GM10248 (cell line): ENCODE measurements around the gene MYH6.
"Not testable (repeated sequence)": the region's sequence is repeated elsewhere in the genome, so short reads cannot be mapped to it uniquely, and the experiment has no call there.

ENCODE experiments used
- CTCF ChIA-PET: fragments of 300-600 bp; sonication (Branson Sonifier 250); formaldehyde crosslinking; extraction: SDS; loops from one replicate; lab custom pipeline; 2021; ENCODE audit warnings: antibody characterized with exemption; lab: Yijun Ruan, JAX
- POLR2A ChIA-PET: fragments of 350-650 bp; sonication (Branson Sonifier 250); formaldehyde crosslinking; extraction: SDS; loops from one replicate; lab custom pipeline; 2020; ENCODE audit warnings: antibody characterized with exemption; lab: Yijun Ruan, JAX
- DNase-seq: peaks from one replicate; pipeline ENCODE4 v3.0.0; 2012; ENCODE audit errors: extremely low spot score
- TF ChIP-seq, protein P1 (sequence below): IDR thresholded peaks from 2 replicates; pipeline ENCODE4 v1.5.1; 2012; ENCODE audit warnings: mild to moderate bottlenecking, low read depth; ENCODE audit errors: extremely low read depth, missing control alignments, control extremely low read depth

Gene MYH6

DNA sequence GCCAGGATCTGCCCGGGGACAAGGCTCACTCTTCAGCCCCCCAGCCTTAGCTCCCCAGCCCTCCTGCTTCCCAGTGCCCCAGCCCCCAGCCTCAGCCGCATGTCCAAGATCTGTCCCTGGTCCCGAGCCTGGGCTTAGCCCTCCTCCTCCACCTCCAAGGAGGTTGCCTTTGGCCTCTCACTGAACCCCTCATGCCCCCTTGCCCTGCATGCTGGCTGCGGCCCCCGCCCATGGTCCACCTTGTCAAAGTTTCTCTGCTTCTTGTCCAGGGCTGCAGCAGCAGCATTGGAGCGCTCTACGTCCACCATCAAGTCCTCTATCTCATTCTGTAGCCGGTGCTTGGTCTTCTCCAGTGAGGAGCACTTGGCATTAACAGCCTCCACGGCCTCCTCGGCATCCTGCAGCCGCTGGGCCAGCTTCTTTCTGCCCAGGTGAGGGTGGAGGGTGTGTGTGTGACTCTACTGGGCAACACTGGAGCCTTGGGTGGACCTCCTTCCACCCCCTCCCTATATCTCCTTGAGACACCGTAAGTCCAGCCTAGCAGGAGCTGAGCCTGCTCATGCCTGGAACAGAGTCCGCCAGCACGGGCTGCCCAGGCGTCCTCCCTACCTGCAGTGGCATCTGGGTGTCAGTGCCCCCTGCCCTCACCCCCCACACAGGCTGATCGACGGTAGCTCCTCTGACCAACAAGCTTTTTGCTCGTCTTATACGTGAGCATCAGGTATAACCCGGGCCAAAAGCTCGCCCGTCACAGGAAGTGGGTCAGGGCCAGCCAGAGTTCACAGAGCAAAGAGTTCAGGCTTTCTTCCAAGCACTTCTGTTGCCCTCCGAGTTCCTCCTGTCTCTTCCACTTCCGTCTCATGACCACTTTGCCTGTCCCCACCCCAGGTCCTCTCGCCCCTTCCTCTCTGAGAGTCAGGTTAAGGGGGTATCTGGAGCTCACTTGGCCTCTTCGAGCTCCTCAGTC, 19.9 kb downstream of the MYH6 start:
- ChIA-PET POLR2A (no interaction called here), CTCF (interaction anchor here (0.7 to 2.8 kb wide), 3 partner anchors 9 to 22 kb away, joined by 3 to 16 read pairs (median 3); partner anchors contain the start of gene CMTM5)
- DNase-seq, result no peak
- TF ChIP-seq, protein P1, sequence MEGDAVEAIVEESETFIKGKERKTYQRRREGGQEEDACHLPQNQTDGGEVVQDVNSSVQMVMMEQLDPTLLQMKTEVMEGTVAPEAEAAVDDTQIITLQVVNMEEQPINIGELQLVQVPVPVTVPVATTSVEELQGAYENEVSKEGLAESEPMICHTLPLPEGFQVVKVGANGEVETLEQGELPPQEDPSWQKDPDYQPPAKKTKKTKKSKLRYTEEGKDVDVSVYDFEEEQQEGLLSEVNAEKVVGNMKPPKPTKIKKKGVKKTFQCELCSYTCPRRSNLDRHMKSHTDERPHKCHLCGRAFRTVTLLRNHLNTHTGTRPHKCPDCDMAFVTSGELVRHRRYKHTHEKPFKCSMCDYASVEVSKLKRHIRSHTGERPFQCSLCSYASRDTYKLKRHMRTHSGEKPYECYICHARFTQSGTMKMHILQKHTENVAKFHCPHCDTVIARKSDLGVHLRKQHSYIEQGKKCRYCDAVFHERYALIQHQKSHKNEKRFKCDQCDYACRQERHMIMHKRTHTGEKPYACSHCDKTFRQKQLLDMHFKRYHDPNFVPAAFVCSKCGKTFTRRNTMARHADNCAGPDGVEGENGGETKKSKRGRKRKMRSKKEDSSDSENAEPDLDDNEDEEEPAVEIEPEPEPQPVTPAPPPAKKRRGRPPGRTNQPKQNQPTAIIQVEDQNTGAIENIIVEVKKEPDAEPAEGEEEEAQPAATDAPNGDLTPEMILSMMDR, result no peak

DNA sequence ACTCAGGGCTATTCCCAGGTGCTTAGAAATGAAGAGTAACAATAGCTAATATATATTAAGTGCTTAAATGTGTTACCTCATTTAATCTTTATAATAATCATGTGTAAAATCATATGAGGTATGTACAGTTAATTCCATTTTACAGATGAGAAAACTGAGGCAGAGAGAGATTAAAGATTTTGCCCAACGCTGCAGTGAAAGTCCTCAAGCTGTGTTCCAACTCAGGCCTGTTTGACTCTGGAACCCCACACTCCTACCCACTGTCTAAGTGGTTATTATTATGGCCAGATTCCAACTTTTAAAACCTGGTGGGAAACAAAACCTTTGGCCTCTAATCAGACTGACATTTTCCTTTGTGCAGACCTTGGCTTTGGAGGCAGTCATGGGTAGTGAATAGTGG, 21.1 kb downstream of the MYH6 start:
- TF ChIP-seq, protein P1, result no peak
- POLR2A ChIA-PET, result interaction anchor here (0.6 kb wide), 1 partner anchor 167 kb away, joined by 4 read pairs; no protein-coding TSS in a partner anchor
- DNase-seq, result no peak
- CTCF ChIA-PET, result interaction anchor here (0.9 to 2.8 kb wide), 3 partner anchors 7 to 114 kb away, joined by 3 to 16 read pairs (median 3); no protein-coding TSS in a partner anchor

DNA sequence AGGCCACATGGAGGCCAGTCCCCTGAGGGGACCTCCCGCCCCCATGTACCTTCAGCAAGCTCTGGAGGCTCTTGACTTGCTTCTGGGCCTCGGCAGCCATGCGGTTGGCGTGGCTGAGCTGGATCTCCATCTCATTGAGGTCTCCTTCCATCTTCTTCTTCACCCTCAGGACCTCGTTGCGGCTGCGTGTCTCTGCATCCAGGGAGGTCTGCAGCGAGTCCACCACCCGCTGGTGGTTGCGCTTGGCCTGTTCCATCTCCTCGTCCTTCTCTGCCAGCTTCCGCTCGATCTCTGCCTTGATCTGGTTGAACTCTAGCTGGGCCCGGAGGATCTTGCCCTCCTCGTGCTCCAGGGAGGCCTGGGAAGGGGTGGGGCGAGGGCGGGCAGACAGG, 21.8 kb downstream of the MYH6 start:
- POLR2A ChIA-PET, result not testable (repeated sequence)
- CTCF ChIA-PET, result interaction anchor here (1.2 kb wide), 1 partner anchor 113 kb away, joined by 3 read pairs; no protein-coding TSS in a partner anchor

DNA sequence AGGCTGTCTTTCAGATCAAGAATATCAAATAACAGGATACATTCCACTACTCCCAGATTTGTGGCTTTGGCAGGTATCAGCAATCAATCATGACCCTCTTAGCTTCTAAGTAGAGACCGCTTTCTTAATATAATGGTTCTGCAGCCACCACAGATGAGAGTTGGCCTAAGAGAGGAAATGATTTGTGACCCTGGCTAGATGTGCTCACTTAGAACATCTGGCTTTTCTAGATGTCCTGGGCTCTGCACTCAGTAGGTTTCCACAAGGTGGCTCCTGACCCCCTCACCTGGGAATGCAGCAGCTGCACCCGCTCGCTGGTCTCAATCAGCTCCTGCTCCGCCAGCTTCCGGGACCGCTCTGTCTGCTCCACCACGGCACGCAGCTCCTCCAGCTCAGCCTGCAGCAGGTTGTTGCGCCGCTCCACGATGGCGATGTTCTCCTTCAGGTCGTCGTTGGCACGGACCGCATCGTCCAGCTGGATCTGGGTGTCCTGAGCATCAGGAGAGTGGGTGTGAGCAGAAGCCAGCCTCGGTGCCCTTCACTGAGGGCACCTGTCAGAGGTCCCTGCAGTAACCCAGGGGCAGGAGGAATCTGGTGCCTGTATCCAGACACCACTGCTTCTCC, 22.3 kb downstream of the MYH6 start:
- no peak for DNase-seq
- TF ChIP-seq, protein P1, result no peak
- ChIA-PET CTCF (no interaction called here), POLR2A (no interaction called here)

More for the DNA sequence above, 21.8 kb downstream of the MYH6 start:
- not testable (repeated sequence) for DNase-seq

DNA sequence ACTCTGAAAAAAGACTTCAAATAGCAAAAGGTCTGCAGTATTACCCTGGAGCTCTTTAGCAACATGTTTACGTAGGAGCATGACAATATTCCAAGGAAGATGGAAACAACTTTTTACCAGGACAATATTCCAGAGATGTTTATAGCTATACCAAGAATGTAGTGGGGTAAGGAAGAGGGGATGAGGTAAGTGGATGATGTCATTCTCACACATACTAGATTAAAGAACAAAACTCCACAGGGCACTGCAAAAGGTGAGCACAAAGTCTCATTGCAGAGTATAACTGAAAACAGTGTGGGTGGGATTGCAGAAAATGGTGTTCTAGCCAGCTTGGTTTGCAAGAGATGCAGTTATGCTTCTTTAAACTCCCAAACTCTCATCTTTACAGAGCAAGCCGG, 22.8 kb downstream of the MYH6 start:
- DNase-seq, result no peak
- TF ChIP-seq, protein P1, result no peak
- CTCF ChIA-PET, result no interaction called here
- POLR2A ChIA-PET, result no interaction called here

DNA sequence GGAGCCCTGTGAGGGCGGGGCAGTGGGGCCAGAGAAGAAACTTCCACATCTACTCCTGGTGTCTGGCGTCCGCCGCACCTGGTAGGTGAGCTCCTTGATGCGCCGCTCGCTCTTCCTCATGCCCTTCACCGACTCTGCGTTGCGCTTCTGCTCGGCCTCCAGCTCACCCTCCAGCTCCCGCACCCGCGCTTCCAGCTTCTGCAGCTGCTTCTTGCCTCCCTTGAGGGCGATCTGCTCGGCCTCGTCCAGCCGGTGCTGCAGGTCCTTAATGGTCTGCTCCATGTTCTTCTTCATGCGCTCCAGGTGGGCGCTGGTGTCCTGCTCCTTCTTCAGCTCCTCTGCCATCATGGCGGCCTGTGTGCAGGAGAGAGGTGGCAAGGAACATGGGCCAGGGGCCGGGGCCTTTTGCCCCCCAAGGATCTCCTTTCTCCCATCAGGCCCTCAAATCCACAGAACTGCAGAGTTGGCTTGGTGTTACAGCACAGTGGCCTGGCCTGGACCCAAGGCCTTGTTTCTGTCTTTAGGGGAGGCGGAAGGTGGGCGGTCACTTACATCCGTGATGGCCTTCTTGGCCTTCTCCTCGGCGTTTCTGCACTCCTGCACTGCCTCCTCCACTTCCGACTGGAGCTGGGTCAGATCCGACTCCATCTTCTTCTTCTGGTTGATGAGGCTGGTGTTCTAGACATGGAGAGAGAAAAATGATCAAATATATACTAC, 23.6 kb downstream of the MYH6 start:
- ChIA-PET CTCF (interaction anchor here (1.5 to 1.8 kb wide), 2 partner anchors 39 to 120 kb away, joined by 4 to 7 read pairs; no protein-coding TSS in a partner anchor), POLR2A (no interaction called here)
- TF ChIP-seq, protein P1, result no peak
- DNase-seq, result no peak
